ENCODE results near the gene RPS17.

- TF ChIP-seq CTCF (conservative IDR thresholded peaks at IDR 0.05; ENCODE audit: low read depth, low read length) = no peak
- TF ChIP-seq RAD21 (IDR thresholded peaks at IDR 0.05; ENCODE audit: low read length) = no peak
- no peak for TF ChIP-seq RFX5 (IDR thresholded peaks at IDR 0.05; ENCODE audit: low read depth, low read length)
- TF ChIP-seq NFE2L2 (IDR thresholded peaks at IDR 0.05; ENCODE audit: low read depth, low read length) = no peak
- TF ChIP-seq RCOR1 (IDR thresholded peaks at IDR 0.05; ENCODE audit: insufficient replicate concordance, low read length) = no peak
- TF ChIP-seq ELK1 (IDR thresholded peaks at IDR 0.05; ENCODE audit: borderline replicate concordance, low read depth, low read length) = no peak
Observed at GRCh38 chr15:82571722-82572222, 31.5 kb upstream of the RPS17 start.

Measured in IMR-90 (cell line).